T1000 (cell line): ENCODE data around the gene COMT.
"Not testable (repeated sequence)": the region's sequence is repeated elsewhere in the genome, so short reads cannot be mapped to it uniquely, and the experiment has no call there.

Experiments used
- DNase-seq: peaks from one replicate; lab custom pipeline; 2025; ENCODE audit warnings: mixed read lengths; lab: John Stamatoyannopoulos, UW

The COMT gene

DNA sequence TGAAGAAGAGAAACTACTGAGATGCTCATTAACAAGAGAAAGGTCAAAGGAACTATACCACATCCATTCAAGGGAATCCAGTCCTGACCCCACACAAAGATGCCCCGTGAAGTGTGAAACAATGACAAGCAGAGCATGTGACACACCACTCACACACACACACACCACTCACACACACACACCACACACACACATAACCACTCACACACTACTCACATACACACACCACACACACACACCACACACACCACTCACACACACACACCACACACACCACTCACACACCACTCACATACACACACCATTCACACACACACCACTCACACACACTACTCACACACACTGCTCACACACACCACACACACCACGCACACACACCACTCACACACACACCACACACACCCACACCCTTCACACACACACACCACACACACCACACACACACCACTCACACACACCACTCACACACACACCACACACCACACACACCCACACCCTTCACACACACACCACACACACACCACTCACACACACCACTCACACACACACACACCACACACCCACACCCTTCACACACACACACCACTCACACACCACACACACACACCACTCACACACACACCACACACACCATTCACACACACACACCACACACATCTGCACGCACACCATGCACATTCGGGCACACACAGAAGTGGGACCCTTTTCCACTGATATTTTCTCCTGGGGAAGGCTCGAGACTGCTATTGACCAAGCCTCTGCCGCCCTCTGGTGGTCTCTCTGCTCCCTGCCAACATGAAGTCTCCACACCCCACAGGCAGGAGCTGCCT lies 32.0 kb upstream of the COMT start:
- peak; percentile 61 for DNase-seq

- DNase-seq: no peak
Observed at GRCh38 chr22:19910180-19910744, 31.3 kb upstream of the COMT start.

DNA sequence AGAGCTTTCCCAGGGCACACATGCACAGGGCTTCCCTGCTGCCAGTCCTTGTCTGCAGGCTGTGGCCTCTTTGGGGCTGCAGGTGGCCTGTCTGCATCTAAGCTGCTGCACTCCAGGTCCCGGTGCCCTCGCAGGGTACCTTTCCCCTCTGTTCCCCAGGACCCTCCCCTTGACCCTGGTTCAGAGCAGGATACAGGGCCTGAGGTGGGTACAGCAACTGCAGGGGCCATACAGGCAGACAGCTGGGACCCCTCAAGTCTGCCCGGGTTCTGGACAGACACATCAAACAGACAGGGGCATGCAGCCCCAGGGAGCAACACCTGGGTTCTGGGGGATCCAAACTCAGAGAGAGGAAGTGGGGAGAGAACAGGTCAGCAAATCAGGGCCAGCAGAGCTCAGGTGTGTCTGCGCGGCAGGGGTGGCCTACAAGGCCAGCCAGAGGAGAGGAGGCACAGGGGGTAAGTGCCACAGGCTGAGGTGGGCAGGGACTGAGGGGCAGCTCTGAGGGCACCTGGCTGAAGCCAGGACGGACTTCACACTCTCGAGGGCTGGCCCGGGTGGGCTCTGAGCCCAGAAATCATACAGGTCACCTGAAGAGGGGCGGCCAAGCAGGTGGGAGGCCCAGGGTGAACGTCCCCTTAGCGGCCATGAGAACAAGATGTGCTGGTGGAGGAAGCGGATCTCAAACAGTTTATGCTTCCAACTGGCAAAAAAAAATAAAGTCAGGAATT lies 29.9 kb upstream of the COMT start:
- DNase-seq: no peak

DNA sequence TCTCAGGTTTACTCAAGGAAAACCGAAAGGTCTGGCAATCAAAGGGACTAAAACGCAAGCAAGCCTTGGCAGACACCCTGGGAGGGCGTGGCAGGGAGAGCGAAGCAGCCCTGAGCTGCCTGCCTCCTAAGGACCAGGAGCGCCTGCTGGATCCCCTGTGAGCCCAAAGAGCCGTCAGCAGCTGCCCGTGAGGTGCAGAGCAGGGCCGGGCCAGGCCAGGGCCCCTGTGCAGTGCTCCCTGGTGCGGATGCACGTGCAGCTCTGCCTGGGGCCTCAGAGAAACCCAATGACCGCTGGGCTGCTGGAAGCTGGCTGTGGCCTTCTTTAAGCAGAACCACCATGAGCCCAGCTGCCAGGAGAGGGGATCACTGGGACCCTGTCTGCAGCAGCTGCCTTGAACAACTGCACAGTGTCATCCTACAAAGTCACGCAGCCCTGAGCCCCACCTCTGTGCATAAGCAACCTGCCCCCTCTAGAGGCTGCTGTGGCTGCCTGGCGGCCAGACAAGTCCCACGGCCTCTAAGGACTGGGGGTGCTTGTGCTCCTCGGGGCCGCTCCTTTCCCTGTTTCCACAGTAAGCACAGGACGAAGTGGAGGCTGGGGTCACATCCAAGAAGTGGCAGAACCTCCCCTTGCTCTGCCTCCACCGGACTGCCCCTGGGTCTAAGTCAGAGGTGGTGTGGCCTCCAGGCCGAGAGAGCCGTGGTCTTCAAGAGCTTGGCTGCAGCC lies 29.1 kb upstream of the COMT start:
- no peak for DNase-seq

GRCh38 chr22:19913337-19913936 lies 28.1 kb upstream of the COMT start:
- DNase-seq: no peak

DNA sequence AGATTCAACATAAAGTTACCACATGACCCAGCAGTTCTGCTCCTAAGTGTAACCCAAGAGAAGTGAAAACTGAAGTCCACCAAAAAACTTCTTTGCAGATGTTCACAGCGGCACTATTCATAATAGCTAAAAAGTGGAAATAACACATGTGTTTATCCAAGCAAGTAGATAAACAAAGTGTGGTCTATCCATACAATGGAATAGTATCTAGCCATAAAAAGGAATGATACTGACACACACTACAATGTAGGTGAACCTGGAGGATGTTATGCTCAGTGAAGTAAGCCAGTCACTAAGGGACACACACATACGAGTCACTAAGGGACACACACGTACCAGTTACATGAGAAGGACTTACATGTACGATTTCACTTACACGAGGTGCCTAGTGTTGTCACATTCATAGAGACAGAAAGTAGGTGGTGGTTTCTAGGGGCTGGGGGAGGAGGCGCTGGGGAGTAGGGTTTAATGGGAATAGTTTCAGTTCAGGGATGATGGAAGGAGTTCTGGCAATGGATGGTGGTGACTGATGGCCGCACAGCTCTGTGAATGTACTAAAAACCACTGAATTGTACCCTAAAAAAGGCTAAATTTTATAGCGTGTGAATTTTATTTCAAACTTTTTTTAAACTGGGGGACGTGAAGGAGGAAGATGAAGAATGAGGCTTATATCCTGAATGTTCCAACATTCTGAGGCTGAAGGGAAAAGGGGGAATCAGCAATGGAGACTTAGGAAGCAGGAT lies 27.2 kb upstream of the COMT start:
- no peak for DNase-seq

DNA sequence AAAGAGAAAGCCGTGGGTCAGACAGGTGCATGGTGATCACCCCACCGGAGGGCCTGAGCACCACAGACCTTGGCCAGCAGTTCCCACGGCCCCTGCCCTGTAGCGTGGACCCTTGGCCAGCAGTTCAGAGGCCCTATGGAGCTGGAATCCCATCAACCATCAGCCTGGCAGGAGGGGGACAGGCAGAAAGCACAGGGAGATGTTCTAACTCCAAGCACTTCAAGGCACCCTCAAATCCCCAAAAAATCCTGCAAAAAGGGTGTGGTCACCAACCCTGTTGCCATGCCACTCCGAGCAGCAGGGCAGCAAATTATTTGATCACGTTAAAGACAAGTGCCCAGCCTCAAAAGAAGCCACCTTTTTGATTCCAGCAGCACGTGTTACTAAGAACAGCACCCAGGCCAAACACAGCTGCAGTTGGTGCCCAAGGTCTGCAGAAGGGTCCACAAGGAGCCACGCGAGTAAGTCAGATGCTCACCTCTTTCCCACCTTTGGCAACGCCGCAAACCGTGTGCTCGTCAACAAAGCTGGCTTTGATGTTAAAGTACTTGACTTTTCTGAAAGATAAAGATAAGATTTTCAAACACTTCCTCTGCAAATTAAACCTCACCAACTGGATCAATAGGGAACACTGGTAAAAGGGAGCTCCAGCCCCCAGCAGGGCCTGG lies 26.2 kb upstream of the COMT start:
- DNase-seq: no peak

DNA sequence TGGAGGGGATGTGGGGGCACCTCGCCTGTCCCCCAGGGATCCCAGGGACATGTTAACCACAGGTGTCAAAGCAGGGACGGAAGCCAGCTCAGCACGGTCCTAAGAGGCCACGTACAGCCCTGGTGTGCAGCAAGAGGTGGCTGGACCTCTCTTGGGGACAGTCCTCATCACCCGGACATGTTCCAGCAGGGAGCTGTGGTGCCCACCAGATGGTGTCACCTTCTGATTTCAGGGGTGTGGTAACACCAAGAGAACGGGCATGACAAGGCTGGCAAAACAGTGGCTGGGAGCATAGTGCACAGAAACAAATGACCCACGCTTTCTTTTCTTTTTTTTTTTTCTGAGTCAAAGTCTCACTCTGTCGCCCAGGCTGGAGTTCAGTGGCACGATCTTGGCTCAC lies 25.6 kb upstream of the COMT start:
- no peak for DNase-seq

- DNase-seq: no peak
Observed at GRCh38 chr22:19916941-19917340, 24.6 kb upstream of the COMT start.

DNA sequence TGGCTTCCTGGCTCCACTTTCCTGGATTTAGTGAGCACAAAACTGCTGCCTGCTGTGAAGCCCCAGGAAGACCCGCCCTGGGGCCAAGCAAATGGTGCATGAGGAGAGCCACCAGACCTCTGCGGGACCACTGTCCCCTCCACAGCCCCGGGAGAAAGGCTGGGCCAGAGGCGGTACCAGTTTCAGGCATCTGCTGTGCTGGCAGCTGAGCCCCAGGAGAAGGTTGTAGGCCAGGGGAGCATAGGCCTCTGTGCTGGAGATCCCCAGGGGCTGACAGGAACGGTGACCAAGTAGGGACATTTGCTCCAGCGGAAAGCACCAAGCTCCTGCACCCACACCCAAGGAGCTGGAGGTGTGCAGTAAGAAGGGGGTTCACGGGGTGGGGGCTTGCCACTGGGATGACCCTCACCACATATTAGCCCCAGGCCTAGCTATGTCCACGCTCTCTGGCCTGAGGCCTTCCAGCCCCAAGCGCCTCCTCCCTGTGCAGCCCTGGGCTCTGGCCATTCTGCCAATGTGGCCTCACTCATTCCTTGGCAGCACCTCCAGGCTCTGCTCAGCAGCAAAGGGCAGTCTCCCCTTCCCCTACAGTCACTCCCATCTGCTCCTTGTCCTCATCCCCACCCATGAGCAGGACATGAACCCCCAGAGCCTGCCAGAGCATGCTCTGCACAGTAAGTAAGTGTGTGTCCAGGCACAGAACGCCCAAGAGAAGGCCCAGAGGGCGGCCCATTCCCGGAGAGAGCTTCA lies 24.0 kb upstream of the COMT start:
- no peak for DNase-seq

- no peak for DNase-seq
Observed at GRCh38 chr22:19918332-19919106, 23.1 kb upstream of the COMT start.

DNA sequence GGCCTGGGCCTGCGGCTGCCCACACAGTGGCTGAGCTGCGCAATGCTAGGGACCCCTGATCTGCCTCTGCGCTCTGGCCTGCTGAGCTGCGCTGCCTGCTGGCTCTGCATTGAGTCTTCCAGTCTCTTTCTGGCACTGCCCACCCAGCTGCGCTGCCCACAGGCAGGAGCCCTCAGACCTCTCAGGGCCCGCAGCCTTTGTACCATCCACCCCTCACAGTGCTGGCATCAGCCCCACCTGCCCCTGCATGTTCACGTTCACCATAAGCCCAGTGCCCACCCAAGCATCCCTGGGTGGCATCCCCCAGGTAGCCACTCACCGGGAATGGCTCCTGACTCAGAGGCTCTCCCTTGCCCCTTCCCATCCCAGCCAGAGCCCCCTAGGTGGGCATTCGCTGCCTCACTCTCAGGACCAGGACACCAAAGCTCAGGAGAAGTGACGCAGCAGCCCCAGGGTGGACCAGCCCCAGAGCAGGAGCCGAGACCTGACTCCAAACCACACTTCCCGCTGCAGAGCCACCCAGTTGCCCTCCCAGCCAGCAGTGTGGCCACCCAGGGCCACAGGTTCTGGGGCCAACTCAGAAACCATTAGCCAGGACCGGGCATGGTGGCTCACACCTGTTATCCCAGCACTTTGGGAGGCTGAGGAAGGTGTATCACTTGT lies 21.7 kb upstream of the COMT start:
- no peak for DNase-seq

DNA sequence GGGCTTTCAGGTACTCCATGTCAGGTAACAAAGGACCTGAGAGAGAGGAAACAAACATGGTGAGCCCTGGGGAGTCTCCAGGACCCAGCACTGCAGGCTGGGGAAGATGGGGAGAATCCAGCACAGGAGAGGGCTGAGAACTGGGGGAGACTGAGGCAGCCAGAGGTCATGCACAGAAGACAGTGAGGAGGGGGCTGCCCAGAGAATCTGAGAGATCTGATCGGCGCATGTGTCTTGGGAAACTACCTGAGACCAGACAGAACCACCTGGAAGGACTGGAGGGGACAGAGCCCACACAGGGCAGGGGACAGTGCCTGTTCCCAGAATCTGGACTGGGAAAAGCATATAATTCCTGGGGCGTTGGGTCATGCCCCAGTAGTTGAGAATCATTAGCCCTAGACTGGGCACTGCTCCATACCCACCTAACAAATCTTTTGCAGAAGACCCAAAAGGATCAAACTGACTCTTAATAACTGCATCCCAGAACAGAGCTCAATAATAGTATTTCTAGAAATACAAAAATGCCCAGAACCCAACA lies 20.0 kb upstream of the COMT start:
- DNase-seq: no peak

DNA sequence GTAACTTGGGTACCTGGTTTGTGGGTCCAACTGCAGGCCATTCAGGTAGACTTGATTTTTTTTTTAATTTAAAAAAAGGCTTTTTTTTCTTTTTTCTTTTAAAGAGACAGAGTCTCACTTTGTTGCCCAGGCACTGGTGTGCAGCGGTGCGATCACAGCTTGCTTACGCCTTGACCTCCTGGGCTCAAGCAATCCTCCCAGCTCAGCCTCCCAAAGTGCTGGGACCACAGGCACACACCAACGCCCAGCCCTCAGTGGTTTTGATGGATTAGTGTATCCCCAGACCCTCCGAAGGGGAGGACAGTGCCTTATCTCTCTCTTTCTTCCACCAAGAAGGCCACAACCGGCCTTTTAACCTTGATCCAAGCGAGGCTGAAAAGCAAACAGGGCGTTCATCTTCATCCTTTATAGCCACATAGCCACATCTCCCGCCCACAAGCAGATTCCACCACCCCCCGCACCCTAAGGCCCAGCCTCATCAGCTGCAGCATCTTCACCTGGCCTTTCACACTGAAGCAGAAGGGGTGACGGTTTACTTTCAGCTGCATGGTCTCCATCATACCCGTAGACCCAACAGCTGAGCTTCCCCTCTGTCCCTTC lies 17.6 kb upstream of the COMT start:
- DNase-seq: no peak

- not testable (repeated sequence) for DNase-seq
Observed at GRCh38 chr22:19926028-19926427, 15.5 kb upstream of the COMT start.

GRCh38 chr22:19927696-19928095 lies 13.9 kb upstream of the COMT start:
- DNase-seq: no peak

- no peak for DNase-seq
Observed at GRCh38 chr22:19928207-19928606, 13.4 kb upstream of the COMT start.
